Uterus (tissue), 4 donors: Measurements from ENCODE around the gene MARCKS. TPM values are rescaled to one million over a fixed set of nuclear protein-coding genes. Genes with fewer than 3 reads are reported as not detected.

Source experiments
- DNase-seq, 2 donors: peaks; one replicate each; pipeline ENCODE4 v3.0.0-alpha.2; 2019 to 2020
- H3K27ac ChIP-seq, 2 donors: fragments of 200-600 bp; sonication (generic); 1 replicate in 1 of 2; 2 replicates in 1 of 2; pipeline ENCODE4 v1.5.1; 2016 to 2018
- H3K27me3 ChIP-seq, 2 donors: fragments of 200-600 bp; sonication (generic); one replicate each; pipeline ENCODE4 v1.5.1; 2018 to 2019; ENCODE audit warnings: control low read depth in 1 of 2
- H3K36me3 ChIP-seq, 2 donors: fragments of 200-600 bp; sonication (generic); one replicate each; pipeline ENCODE4 v1.5.1; 2019; ENCODE audit warnings: control low read depth in 1 of 2
- H3K4me1 ChIP-seq, 2 donors: fragments of 200-600 bp; sonication (generic); one replicate each; pipeline ENCODE4 v1.5.1; 2018 to 2019; ENCODE audit warnings: control low read depth in 1 of 2
- H3K4me3 ChIP-seq, 2 donors: fragments of 200-600 bp; sonication (generic); 1 replicate in 1 of 2; 2 replicates in 1 of 2; pipeline ENCODE4 v1.5.1; 2018 to 2019; ENCODE audit warnings: mild to moderate bottlenecking in 1 of 2
- H3K9me3 ChIP-seq, 2 donors: fragments of 200-600 bp; sonication (generic); one replicate each; pipeline ENCODE4 v1.5.1; 2019; ENCODE audit warnings: control low read depth in 1 of 2
- CTCF ChIP-seq, 4 experiments: fragments of 200-600 bp in 2 of 4; fragments of 450-650 bp in 2 of 4; sonication (generic) in 2 of 4; IDR thresholded peaks; one replicate each; pipeline ENCODE4 v1.5.1; 2016 to 2019; ENCODE audit warnings: antibody characterized with exemption in 4 of 4, mild to moderate bottlenecking in 2 of 4, moderate library complexity in 1 of 4
- POLR2A ChIP-seq, 2 donors: fragments of 450-650 bp; IDR thresholded peaks; one replicate each; pipeline ENCODE4 v1.6.1; 2016; ENCODE audit warnings: antibody characterized with exemption in 2 of 2, mild to moderate bottlenecking in 1 of 2, moderate library complexity in 1 of 2
- intact Hi-C: fragments of 100-400 bp; cut with DNase I; formaldehyde crosslinking; loops from one replicate; pipeline ENCODE4 v1.15.1; 2023; ENCODE audit warnings: low total_unique reads
- total RNA-seq, 4 donors: library from RNA; depleted of rRNA in 3 of 4; stranded (reverse); fragments of >200 nt in 3 of 4; gene quantifications; one replicate each; pipeline versions ENCODE4 v1.1.0 to v1.2.4, GENCODE V29; 2014 to 2023
- donor health status: DM: yes; HTN: yes; CAD: no.

MARCKS gene
- total RNA-seq, 4 donors from 2014 or later = 14.9 to 140 (median 42.6) TPM

GRCh38 chr6:113820761-113821160 lies 36.4 kb upstream of the MARCKS start:
- H3K36me3 ChIP-seq = no peaks in the 10 kb centered on the region
- no peak for TF ChIP-seq POLR2A (IDR thresholded peaks at IDR 0.05)
- TF ChIP-seq CTCF (IDR thresholded peaks at IDR 0.05) = no peak
- no peak for DNase-seq
- intact Hi-C loops = no loop called here
- H3K27me3 ChIP-seq = no peaks in the 10 kb centered on the region
- H3K4me1 ChIP-seq = no peaks in the 10 kb centered on the region
- H3K27ac ChIP-seq = no peak overlapping the region
- H3K4me3 ChIP-seq = no peak overlapping the region
- no peaks in the 10 kb centered on the region for H3K9me3 ChIP-seq

GRCh38 chr6:113821445-113821844 lies 35.7 kb upstream of the MARCKS start:
- Histone ChIP-seq H3K27me3 (no peaks in the 10 kb centered on the region), H3K36me3 (no peaks in the 10 kb centered on the region), H3K4me3 (no peak overlapping the region), H3K4me1 (no peaks in the 10 kb centered on the region), H3K9me3 (no peaks in the 10 kb centered on the region), H3K27ac (no peak overlapping the region)
- TF ChIP-seq POLR2A (IDR thresholded peaks at IDR 0.05) = no peak
- TF ChIP-seq CTCF (IDR thresholded peaks at IDR 0.05) = no peak
- no peak for DNase-seq
- intact Hi-C loops = no loop called here

GRCh38 chr6:113823916-113824315 lies 33.2 kb upstream of the MARCKS start:
- intact Hi-C loops = no loop called here
- TF ChIP-seq POLR2A (IDR thresholded peaks at IDR 0.05) (no peak), CTCF (IDR thresholded peaks at IDR 0.05) (no peak)
- H3K36me3 ChIP-seq = no peaks in the 10 kb centered on the region
- H3K27ac ChIP-seq = no peak overlapping the region
- DNase-seq = no peak
- no peaks in the 10 kb centered on the region for H3K4me1 ChIP-seq
- H3K27me3 ChIP-seq = no peaks in the 10 kb centered on the region
- H3K9me3 ChIP-seq = no peaks in the 10 kb centered on the region
- H3K4me3 ChIP-seq = no peak overlapping the region

GRCh38 chr6:113824411-113824810 lies 32.7 kb upstream of the MARCKS start:
- intact Hi-C loops = no loop called here
- Histone ChIP-seq H3K36me3 (no peaks in the 10 kb centered on the region), H3K9me3 (no peaks in the 10 kb centered on the region), H3K27me3 (no peaks in the 10 kb centered on the region), H3K4me1 (no peaks in the 10 kb centered on the region), H3K4me3 (no peak overlapping the region), H3K27ac (no peak overlapping the region)
- DNase-seq = no peak
- no peak for TF ChIP-seq CTCF (IDR thresholded peaks at IDR 0.05)
- no peak for TF ChIP-seq POLR2A (IDR thresholded peaks at IDR 0.05)

GRCh38 chr6:113824866-113825265 lies 32.3 kb upstream of the MARCKS start:
- H3K9me3 ChIP-seq = no peaks in the 10 kb centered on the region
- no peaks in the 10 kb centered on the region for H3K4me1 ChIP-seq
- no peaks in the 10 kb centered on the region for H3K36me3 ChIP-seq
- DNase-seq = no peak
- intact Hi-C loops = no loop called here
- TF ChIP-seq POLR2A (IDR thresholded peaks at IDR 0.05) (no peak), CTCF (IDR thresholded peaks at IDR 0.05) (no peak)
- H3K4me3 ChIP-seq = no peak overlapping the region
- no peaks in the 10 kb centered on the region for H3K27me3 ChIP-seq
- no peak overlapping the region for H3K27ac ChIP-seq
